ENCODE data around the gene TBL1Y. TPM values are rescaled to one million over a fixed set of nuclear protein-coding genes. Genes with fewer than 3 reads are reported as not detected.
"Not testable (repeated sequence)": the region's sequence is repeated elsewhere in the genome, so short reads cannot be mapped to it uniquely, and the experiment has no call there.

TBL1Y gene
- polyA plus RNA-seq, 6 donors from 2014 or later, result not detected

- Mint-ChIP-seq H3K27ac (no peak overlapping the region), H3K9me3 (no peaks in the 10 kb centered on the region), H3K36me3 (no peaks in the 10 kb centered on the region), H3K4me3 (no peak overlapping the region), H3K4me1 (no peaks in the 10 kb centered on the region), H3K27me3 (no peaks in the 10 kb centered on the region)
- ATAC-seq (ENCODE audit: low read depth in 2 of 2), result no peak
- no peak for DNase-seq
Observed at GRCh38 chrY:7041983-7042382, 131.5 kb downstream of the TBL1Y start.

- ATAC-seq (ENCODE audit: low read depth in 2 of 2); H3K36me3 Mint-ChIP-seq; DNase-seq; H3K27me3 Mint-ChIP-seq; H3K27ac Mint-ChIP-seq; H3K4me3 Mint-ChIP-seq; H3K9me3 Mint-ChIP-seq; H3K4me1 Mint-ChIP-seq: not testable (repeated sequence)
Observed at GRCh38 chrY:7052461-7052860, 142.0 kb downstream of the TBL1Y start.

GRCh38 chrY:7056886-7057285 lies 146.4 kb downstream of the TBL1Y start:
- Mint-ChIP-seq H3K36me3 (no peaks in the 10 kb centered on the region), H3K9me3 (peaks cover 0 to 3% (median 0%) of the 10 kb centered on the region in 7 donors)

DNA sequence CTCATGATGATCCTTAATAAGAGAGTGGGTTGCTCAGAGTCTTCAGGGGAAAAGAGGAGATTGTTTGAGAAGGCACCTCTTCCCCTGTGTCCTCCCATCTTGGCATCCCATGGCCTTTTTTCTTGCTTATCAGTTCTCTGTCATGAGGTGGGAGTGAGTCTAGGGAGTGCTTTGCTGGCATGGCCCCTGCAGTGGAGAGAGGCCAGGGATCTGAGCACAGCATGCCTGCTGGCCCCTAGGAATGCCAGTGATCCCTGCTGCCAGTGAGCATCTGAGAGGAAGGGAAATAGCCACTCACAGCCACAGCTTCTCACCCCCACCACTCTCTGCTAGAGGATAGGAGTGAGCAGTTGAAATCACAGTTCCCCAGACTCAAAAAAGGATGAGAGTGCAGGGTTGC lies 168.2 kb downstream of the TBL1Y start:
- H3K4me3 Mint-ChIP-seq, result no peak overlapping the region

More at GRCh38 chrY:7056886-7057285, 146.4 kb downstream of the TBL1Y start:
- ATAC-seq (ENCODE audit: low read depth in 2 of 2) (no peak), DNase-seq (no peak)
- H3K4me1 Mint-ChIP-seq, result no peaks in the 10 kb centered on the region
- H3K27me3 Mint-ChIP-seq, result no peaks in the 10 kb centered on the region
- no peak overlapping the region for H3K27ac Mint-ChIP-seq
- no peak overlapping the region for H3K4me3 Mint-ChIP-seq

DNA sequence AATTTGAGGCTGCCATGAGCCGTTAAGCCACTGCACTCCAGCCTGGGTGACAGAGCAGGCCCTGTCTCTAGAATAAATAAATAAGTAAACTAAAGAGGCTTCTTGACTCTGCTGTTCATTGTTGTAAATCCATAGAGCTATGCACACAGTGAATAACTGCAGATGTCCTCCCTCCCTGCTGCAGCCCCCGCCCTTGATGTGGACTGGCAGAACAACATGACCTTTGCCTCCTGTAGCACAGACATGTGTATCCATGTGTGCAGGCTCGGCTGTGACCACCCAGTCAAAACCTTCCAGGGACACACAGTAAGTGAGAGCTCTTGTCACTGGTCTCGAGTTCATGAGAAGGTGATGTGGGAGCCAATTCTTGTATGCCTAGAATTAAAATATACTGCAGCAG lies 170.1 kb downstream of the TBL1Y start:
- H3K27me3 Mint-ChIP-seq; H3K4me1 Mint-ChIP-seq; H3K36me3 Mint-ChIP-seq; H3K27ac Mint-ChIP-seq; ATAC-seq (ENCODE audit: low read depth in 2 of 2); H3K9me3 Mint-ChIP-seq; DNase-seq; H3K4me3 Mint-ChIP-seq: not testable (repeated sequence)

More for the DNA sequence above, 168.2 kb downstream of the TBL1Y start:
- no peak for ATAC-seq (ENCODE audit: low read depth in 2 of 2)
- no peak overlapping the region for H3K27ac Mint-ChIP-seq
- no peaks in the 10 kb centered on the region for H3K36me3 Mint-ChIP-seq
- H3K9me3 Mint-ChIP-seq, result no peaks in the 10 kb centered on the region
- no peak for DNase-seq
- H3K4me1 Mint-ChIP-seq, result no peaks in the 10 kb centered on the region
- H3K27me3 Mint-ChIP-seq, result no peaks in the 10 kb centered on the region

DNA sequence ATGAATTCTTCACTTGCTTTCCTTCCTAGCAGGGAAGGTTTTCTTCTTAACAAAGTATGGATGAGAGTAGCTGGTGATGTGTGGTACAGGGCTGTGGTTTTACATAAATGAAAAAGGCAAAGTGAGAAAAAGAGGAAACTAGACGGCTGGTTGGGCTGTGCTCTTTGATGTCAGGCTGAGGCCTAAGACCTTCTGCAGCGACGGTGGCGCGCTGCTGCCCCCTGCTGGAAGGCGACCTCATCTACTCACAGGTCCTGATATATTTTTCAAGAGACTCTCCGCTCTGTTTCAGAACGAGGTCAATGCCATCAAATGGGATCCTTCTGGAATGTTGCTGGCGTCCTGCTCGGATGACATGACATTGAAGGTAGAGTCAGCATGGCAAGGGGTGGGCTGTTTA lies 175.1 kb downstream of the TBL1Y start:
- H3K9me3 Mint-ChIP-seq, result no peaks in the 10 kb centered on the region
- ATAC-seq (ENCODE audit: low read depth in 2 of 2) (peak in 1 of 2 donors; percentile 64), DNase-seq (no peak)
- no peak overlapping the region for H3K27ac Mint-ChIP-seq
- H3K27me3 Mint-ChIP-seq, result no peaks in the 10 kb centered on the region
- H3K4me1 Mint-ChIP-seq, result no peaks in the 10 kb centered on the region
- no peak overlapping the region for H3K4me3 Mint-ChIP-seq
- H3K36me3 Mint-ChIP-seq, result no peaks in the 10 kb centered on the region

- Mint-ChIP-seq H3K4me1 (no peaks in the 10 kb centered on the region), H3K27ac (no peak overlapping the region), H3K4me3 (no peak overlapping the region), H3K36me3 (no peaks in the 10 kb centered on the region), H3K9me3 (no peaks in the 10 kb centered on the region), H3K27me3 (no peaks in the 10 kb centered on the region)
- no peak for DNase-seq
- ATAC-seq (ENCODE audit: low read depth in 2 of 2), result no peak
Observed at GRCh38 chrY:7092836-7093235, 182.3 kb downstream of the TBL1Y start.

GRCh38 chrY:7094365-7094764 lies 183.9 kb downstream of the TBL1Y start:
- Mint-ChIP-seq H3K27me3 (no peaks in the 10 kb centered on the region), H3K9me3 (no peaks in the 10 kb centered on the region), H3K36me3 (no peaks in the 10 kb centered on the region), H3K4me1 (no peaks in the 10 kb centered on the region), H3K27ac (no peak overlapping the region), H3K4me3 (no peak overlapping the region)
- DNase-seq (no peak), ATAC-seq (ENCODE audit: low read depth in 2 of 2) (no peak)

- no peak overlapping the region for H3K4me3 Mint-ChIP-seq
- H3K9me3 Mint-ChIP-seq, result no peaks in the 10 kb centered on the region
- H3K27me3 Mint-ChIP-seq, result no peaks in the 10 kb centered on the region
- ATAC-seq (ENCODE audit: low read depth in 2 of 2) (no peak), DNase-seq (no peak)
- H3K27ac Mint-ChIP-seq, result no peak overlapping the region
- no peaks in the 10 kb centered on the region for H3K36me3 Mint-ChIP-seq
- no peaks in the 10 kb centered on the region for H3K4me1 Mint-ChIP-seq
Observed at GRCh38 chrY:7097021-7097420, 186.5 kb downstream of the TBL1Y start.

DNA sequence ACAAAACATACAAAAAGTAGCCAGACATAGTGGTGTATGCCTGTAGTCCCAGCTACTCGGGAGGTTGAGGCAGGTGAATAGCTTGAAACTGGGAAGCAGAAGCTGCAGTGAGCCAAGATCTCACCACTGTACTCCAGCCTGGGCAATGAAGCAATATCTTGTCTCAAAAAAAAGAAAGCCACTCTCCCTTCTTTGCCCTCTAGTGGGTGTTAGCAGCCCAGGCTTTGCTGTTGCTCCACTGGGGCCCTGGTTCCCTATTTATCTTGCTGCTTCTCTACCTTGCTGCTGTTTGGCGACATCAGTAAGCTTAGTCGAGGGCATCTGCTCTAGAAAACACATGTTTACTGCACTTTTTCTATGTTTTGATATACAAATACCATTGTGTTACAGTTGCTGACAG lies 189.2 kb downstream of the TBL1Y start:
- Mint-ChIP-seq H3K27ac (no peak overlapping the region), H3K27me3 (peaks cover 0 to 6% (median 0%) of the 10 kb centered on the region in 3 donors), H3K4me1 (no peaks in the 10 kb centered on the region), H3K36me3 (no peaks in the 10 kb centered on the region), H3K4me3 (no peak overlapping the region), H3K9me3 (no peaks in the 10 kb centered on the region)
- ATAC-seq (ENCODE audit: low read depth in 2 of 2), result no peak
- DNase-seq, result no peak

GRCh38 chrY:7102680-7103079 lies 192.2 kb downstream of the TBL1Y start:
- H3K36me3 Mint-ChIP-seq, result no peaks in the 10 kb centered on the region
- H3K27me3 Mint-ChIP-seq, result peaks cover 0 to 6% (median 0%) of the 10 kb centered on the region in 3 donors
- H3K9me3 Mint-ChIP-seq, result no peaks in the 10 kb centered on the region
- H3K4me1 Mint-ChIP-seq, result no peaks in the 10 kb centered on the region
- no peak overlapping the region for H3K27ac Mint-ChIP-seq
- DNase-seq (no peak), ATAC-seq (ENCODE audit: low read depth in 2 of 2) (no peak)
- no peak overlapping the region for H3K4me3 Mint-ChIP-seq

- no peaks in the 10 kb centered on the region for H3K9me3 Mint-ChIP-seq
- H3K4me3 Mint-ChIP-seq, result no peak overlapping the region
- ATAC-seq (ENCODE audit: low read depth in 2 of 2), result no peak
- DNase-seq, result no peak
- peaks cover 0 to 5% (median 0%) of the 10 kb centered on the region in 3 donors for H3K27me3 Mint-ChIP-seq
- no peaks in the 10 kb centered on the region for H3K4me1 Mint-ChIP-seq
- H3K27ac Mint-ChIP-seq, result no peak overlapping the region
- H3K36me3 Mint-ChIP-seq, result no peaks in the 10 kb centered on the region
Observed at GRCh38 chrY:7107179-7107578, 196.7 kb downstream of the TBL1Y start.

DNA sequence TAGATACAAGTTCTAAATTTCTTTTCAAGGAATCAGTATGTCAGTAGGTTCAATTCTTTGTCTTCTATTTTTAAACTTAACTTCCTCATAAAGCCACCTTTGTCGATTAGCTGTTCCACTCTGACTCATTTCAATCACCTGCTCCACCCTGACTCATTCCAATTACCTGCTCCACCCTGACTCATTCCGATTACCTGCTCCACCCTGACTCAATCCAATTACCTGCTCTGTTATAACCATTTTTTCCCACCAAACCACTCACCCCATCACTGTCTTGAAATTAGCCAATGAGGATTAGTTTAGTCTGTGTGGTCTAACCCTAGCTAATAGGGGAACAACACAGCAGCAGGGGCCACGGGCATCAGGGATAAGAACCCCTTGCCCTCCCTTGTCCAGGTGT lies 199.6 kb downstream of the TBL1Y start:
- Mint-ChIP-seq H3K36me3 (no peaks in the 10 kb centered on the region), H3K9me3 (no peaks in the 10 kb centered on the region), H3K4me1 (no peaks in the 10 kb centered on the region), H3K27ac (no peak overlapping the region), H3K27me3 (no peaks in the 10 kb centered on the region), H3K4me3 (no peak overlapping the region)
- DNase-seq, result no peak
- ATAC-seq (ENCODE audit: low read depth in 2 of 2), result no peak

DNA sequence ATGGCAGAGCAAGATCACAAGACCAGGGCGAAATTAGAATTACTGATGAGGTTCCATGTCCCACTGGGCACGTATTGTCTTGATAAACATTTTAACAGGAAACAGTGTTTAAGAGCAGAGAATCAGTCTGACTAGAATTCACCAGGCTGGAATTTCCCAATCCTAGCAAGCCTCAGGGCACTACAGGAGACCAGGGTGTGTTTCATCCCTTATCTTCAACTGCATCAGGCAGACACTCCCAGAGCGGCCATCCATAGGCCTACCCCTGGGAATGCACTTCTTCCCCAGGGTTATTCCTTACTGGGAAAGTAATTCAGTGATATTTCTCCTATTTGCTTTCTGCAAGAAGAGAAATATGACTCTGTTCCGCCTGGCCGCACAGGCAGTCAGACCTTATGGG lies 205.4 kb downstream of the TBL1Y start:
- Mint-ChIP-seq H3K36me3 (no peaks in the 10 kb centered on the region), H3K9me3 (no peaks in the 10 kb centered on the region), H3K27me3 (no peaks in the 10 kb centered on the region), H3K4me1 (no peaks in the 10 kb centered on the region), H3K27ac (no peak overlapping the region), H3K4me3 (no peak overlapping the region)
- ATAC-seq (ENCODE audit: low read depth in 2 of 2) (no peak), DNase-seq (no peak)

- no peaks in the 10 kb centered on the region for H3K9me3 Mint-ChIP-seq
- DNase-seq, result no peak
- H3K36me3 Mint-ChIP-seq, result no peaks in the 10 kb centered on the region
- H3K4me3 Mint-ChIP-seq, result no peak overlapping the region
- H3K27ac Mint-ChIP-seq, result no peak overlapping the region
- no peaks in the 10 kb centered on the region for H3K27me3 Mint-ChIP-seq
- ATAC-seq (ENCODE audit: low read depth in 2 of 2), result no peak
- H3K4me1 Mint-ChIP-seq, result no peaks in the 10 kb centered on the region
Observed at GRCh38 chrY:7122202-7122601, 211.7 kb downstream of the TBL1Y start.

Data from naive B cell (primary cell).